Measurements from ENCODE around the gene ASTN2.

DNA sequence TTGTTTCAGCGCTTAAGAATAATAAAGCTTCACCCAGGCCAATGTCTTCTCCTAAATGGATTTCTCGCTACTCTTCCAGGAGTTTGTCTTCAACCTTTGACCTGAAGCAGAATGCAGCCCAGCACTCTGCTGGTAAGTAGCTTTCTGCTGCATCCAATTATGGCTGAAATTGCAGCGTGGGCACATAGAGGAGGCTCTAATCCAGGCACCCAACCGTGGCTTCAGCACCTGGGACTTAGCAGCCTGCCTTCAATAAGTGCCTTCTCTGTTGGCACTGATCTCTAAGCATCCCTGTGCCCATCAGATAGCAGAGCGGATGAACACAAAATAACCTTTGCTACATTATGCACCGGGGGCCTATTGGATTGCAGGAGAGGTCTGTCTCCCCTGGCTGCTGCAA lies 622.6 kb downstream of the ASTN2 start:
- TF ChIP-seq POLR2A (IDR thresholded peaks at IDR 0.05) (no peak), POLR2AphosphoS5 (IDR thresholded peaks at IDR 0.05) (no peak)

Measured in spleen (tissue), 3 donors.